Suppressor macrophage treated with lipopolysaccharide for 1 hour (primary cell): ENCODE measurements around the gene SYS1.
A peak's percentile ranks its signal among the peaks of the same experiment; 100 is the strongest.

Experiments used
- DNase-seq, 3 donors: peaks; one replicate each; pipeline ENCODE4 v3.0.0-alpha.2; 2020 to 2022

Gene SYS1

DNA sequence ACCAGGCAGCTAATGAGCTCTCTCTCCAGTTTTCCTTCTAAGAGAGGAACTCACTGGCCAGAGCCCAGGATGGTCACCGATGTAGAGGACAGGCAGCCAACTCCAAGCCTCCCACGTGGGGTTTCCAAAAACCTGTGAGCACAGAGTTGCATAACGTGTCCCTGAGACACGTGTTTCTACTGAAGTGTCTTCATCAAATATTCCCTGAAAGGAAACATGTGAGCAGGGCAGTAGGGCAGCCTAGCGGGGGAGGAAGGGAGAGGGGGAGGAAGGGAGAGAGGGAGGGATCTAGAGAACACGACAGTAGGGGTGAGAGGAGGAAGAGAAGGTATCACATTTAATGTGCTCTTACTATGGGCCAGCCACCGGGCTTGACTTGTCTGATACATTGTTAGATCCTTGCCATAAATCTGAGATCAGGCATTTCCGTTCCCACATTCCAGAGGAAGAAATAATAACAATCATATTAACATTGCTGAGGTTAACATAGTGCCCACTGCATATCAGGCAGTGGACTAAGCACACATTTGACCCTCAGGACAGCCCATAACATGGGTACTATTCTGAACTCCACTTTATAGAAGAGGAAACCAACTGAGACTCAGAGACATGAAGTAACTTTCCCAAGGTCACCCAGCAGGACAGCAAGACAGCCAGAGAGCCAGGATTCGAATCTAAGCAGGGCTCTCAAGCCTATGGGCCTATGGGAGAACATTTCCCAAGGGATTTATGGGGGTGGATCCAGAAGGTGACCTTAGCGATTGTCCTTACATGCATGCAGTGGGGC lies 4.5 kb upstream of the SYS1 start:
- peak; percentile 93 to 96 (median 95) for DNase-seq

DNA sequence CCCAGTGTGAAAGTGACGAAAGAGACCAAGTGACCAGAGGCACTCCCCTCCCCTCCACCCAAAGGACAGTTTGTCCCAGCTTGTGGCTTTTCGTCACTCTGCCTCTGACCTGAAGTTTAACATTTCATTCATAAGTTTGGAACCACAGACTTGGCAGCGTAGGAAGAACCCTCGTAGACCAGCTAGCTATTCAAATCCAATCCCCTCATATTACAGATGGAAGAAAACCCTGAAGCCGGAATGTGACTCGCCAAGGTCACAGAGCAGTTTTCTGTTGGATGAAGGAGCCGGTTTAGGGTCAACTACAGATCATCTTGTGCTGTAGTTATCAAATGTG lies 3.9 kb upstream of the SYS1 start:
- peak in 2 of 3 donors; percentile 39 to 48 for DNase-seq

DNA sequence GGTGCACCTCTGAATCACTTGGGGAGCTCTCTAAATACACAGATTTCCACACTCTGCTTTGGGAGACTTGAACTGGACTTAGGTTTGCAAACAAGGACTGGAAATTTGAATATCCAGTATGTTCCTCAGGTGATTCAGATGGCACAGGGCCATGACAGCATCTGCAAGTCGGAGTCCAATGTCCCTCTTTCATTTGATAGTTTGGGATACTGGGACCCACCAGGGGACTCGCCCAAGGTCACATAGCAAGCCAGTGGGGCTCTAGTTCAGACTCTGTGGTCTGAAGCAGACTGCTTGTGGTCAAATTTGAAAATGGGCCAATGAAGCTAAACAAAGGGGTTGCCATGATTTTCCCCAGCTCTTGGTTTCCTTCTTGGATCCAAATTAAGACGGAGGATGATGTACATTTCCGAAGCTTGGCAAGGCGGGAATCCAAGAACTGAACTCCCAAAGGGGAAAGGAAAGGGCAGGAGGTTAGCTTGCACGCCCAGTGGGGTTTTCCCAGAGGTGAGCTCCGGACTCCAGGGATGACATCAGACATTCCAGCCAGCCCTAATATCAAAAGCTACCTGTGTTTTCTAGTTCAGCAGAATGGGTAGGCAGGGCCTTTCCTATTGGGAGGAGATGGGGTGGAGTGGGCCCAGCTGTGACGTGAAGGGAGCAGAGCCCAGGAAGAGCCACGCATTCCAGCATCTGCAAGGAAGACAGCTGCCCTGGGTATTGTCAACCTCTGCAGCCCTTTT lies 3.4 kb upstream of the SYS1 start:
- no peak for DNase-seq

DNA sequence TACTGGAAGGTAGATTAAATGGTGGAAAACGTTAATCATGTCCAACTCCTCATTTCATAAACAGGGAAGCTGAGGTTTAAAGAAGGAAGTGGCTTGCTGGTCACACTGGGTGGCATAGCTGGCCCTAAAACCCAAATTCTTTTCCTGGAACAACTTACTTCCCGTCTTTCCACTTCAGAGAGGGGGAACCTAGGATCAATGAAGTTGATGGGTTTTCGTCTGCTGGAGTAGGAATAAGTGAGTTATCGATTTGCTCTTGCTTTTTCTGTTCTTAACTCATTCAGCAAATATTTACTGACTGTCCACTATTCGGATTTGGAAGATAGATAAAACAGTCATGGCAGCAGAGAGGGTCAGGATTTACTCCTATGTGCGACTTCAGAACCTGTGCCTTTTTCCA lies 1.2 kb upstream of the SYS1 start:
- peak; percentile 56 to 80 (median 64) for DNase-seq

DNA sequence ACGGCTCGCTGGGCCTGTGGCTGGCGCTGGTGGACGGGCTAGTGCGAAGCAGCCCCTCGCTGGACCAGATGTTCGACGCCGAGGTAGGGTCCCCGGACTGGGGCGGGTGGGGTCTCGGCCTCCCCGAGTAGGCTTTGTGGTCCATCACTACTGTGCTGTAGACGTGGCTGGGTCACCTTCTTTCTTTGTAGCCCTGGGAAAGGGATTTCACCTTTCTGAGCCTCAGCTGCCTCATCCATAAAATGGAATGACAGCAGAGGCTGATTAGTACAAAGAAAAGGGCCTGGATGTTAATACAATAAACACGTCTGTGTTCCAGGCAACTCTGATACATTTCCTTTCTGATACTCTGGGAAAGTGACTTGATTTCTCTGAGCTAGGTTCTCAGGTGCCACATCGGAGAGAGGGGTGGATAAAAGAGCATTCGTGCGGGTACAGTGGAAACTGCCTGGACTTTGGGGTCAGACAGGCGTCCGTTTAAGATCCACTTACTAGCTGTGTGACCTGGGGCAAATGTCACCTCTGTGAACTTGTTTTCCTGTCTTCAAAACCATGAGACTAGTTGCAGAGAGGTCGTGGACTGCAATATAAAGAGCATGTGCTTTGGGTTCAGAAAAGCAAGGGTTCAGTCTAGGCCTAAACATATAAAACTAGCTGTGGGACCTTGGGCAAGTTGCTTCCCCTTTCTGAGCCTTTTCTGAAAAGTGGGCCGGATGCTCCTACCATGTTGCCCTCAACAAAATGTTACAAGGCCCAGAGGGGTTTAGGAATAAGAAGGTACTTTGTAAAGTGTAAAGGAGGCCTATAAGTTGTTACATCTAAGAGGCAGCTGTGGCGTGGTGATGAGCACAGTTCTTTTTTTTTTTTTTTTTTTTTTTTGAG lies 896 bp downstream of the SYS1 start:
- DNase-seq = no peak

DNA sequence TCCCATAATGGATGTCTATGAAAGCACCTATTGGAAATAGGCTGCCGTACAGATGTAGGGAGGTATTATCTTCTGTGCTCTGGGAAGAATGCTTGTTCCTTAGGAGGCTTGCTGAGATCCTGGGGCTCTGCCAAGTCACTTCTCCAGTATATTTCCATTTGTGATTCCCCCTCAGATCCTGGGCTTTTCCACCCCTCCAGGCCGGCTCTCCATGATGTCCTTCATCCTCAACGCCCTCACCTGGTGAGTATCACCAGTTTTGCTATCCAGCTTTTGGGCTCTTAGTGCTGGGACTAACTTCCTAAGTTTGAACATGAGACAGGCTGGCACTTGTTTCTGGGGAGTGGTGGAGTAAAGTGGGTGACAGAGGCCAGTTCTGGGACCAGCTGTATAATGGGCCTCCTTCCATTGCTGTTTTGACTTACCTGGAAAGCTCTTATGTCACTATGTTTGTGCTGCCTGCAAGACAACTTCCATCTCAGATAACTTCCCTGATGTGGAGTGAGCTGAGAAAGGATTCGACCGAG lies 2.6 kb downstream of the SYS1 start:
- DNase-seq = no peak

DNA sequence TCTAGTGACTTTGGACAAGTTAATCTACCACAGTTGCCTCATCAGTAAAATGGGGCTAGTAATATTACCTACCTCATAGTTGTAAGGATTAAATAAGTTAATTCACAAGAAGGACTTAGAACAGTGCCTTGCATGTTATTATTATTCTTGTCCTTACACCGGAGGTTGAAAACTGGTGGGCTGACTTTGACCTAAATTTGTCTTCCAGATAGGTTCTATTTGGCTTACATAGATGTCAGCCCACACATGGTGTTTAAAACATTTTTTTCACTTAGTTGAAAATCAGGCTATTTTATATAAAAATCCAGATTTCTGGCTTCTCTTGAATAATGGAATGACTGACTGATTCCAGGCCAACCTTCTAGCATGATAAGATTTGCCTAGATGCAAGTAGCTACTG lies 3.2 kb downstream of the SYS1 start:
- no peak for DNase-seq

DNA sequence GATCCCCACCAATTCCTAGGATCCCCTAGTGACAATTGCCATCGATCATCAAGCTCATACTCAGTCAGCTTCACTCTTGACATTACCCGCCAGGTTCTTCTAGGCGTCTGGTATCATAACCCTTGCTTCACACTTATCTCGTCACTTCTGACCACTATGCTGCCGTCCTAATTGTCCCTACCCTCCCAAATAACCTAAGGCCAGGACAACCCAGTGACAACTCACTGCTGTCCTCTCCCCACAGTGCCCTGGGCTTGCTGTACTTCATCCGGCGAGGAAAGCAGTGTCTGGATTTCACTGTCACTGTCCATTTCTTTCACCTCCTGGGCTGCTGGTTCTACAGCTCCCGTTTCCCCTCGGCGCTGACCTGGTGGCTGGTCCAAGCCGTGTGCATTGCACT lies 3.7 kb downstream of the SYS1 start:
- DNase-seq = no peak

DNA sequence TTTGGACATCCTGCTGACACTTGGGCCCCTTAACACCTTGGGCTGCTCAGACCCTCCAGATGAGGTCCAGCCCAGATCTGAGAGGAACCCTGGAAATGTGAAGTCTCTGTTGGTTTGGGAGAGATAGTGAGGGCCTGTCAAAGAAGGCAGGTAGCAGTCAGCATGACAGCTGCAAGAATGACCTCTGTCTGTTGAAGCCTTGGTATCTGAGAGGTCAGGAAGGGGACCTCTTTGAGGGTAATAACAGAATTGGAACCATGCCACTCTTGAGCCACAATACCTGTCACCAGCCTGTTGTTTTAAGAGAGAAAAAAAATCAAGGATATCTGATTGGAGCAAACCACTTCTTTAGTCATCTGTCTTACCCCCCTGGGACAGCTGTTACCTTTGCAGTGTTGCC lies 4.2 kb downstream of the SYS1 start:
- DNase-seq = no peak

DNA sequence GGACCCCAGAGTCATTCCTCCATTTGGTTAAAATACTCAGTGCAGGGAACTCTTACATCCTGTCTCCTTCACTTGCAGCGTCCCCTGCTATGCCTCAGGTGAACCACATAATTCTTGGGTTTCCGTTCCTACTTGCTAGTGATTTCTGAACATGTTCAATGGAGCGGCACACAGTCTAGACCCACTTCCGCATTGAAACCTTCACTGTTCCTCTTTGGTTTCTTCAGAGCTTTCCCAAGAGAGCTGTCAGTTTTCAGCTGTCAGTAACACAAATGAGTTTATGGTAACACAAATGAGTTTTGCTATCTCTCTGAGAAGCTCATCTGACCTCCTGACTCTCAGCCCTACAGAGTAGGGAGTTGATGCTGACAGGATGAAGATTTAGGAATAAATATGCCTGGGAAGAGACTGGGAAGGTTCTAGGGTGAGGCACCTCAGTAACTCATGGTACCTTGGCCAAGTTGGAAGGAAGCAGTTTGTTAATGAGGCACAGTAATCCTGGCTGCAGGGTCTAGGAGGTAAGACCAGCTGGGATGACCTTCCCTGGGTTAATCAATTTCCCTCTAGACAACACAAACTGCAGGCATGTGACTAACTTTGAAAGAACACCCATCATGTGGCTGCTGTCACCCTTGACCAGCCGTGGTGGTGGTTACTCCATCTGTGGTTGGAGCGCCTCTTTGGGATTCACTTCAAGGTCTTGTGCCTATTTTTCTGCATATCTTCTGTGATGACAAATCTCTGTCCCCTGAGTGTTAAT lies 5.4 kb downstream of the SYS1 start:
- DNase-seq = peak; percentile 69 to 80 (median 76)

DNA sequence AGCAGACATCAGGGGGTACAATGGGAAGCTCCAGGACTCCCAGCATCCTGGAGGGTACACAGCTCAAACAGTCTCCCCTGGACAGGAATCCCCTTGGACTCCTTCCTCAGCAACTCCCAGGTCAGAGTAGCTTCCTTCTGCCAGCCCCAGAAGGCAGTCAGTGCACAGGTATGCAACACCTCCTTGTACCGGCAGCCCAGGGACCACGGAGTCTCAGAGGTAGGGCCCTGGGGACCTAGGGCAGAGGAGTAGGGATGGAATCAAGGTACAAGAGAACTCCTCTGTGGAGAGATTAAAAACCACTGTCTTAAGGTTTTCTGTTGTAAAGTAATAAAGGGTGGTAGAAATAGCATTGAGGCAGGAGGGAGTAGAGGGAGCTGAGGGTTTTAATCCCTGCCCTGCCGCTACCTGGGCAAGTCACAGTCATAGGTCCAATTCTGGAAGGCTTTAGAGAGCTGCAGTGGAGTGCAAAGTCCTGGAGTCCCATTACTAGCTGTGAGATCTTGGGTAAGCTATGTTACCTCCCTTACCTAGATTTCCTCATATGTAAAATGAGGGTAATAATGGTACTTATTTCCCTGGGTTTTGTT lies 7.7 kb downstream of the SYS1 start:
- no peak for DNase-seq

DNA sequence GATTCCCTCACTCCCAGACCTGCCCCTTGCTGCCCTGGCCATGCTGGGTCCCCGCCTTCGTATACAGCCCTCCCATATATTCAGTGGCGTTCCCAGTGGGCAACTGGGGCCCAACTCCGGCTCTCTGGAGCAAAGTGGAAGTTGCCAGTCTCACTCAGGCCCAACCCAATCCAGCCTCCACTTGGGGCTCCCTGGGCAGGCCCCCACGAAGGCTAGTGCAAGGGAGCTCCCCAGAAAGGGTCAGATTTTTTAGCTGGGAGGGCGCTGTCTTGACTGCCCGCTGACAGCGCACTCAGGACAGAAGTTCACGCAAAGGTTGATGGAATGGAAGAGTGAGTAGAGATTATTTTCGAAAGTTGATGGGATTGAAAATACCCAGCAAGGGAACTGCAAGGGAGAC lies 9.3 kb downstream of the SYS1 start:
- DNase-seq = no peak

DNA sequence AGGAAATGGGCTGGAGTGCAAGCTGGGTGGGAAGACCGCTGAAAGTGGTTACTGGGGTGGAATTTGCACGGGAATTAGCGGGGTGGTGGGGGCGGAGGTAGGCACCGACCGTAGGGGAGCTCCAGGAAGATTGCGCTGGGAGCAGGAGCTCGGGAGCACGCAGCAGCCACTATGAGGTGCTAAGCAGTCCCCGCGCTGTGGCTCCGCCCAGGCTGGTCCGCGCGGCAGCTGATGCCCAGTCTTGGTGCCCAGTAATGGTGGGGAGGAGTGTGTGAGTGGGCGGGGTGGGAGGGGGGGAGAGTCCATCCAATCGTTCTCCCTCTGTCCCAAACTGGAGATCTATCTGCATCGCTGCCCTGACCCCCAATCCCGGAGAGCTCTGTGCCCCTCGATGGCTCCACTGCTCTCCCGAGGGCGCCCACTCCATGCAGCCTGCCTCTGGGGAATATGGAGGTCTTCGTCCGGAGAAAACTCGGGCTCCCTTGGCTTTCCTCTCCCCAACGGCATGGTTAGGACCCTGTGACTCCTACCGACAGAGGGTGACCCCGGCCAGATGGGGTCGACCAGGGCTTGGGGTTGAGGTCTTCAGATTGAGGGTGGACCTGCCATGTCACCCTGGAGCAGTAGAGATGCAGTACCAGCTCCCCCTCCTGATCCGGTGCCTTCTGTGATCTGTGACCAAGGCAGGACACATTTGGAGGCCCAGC lies 9.8 kb downstream of the SYS1 start:
- DNase-seq = no peak

DNA sequence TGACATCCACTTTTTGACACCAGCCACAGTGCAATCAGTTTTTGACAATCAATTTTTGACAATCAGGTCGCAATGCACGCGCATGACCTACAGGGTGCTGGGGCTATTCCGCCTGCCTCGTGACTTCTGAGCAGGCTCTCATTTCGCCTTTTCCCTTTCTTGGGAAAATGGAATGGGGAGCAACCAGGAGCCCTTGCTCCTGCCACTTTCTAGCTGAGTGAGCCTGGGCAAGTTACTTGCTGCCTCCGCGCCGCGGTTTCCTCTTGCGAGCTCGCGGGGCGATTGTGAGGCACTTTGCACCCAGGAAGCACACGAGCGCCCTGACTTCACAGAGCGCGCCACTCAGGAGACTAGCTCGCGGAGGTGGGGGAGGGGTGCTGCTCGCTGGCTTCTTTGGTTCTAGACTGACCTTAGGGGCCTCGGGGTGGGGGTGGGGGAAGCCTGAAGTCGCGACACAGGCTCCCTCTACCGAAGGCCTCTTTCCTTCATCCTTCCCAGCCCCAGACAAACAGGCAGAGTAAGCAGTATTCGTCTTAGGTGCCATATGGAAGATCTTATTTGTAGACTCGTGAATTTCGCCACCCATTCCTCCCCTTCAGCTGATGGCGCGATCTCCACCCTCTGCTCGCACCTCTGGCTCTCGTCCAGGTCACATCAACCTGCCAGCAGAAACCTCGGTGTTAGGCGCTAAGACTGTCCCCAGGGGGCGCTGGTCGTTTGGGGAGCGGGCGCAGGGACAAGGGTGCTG lies 10.6 kb downstream of the SYS1 start:
- peak; percentile 80 to 92 (median 85) for DNase-seq

DNA sequence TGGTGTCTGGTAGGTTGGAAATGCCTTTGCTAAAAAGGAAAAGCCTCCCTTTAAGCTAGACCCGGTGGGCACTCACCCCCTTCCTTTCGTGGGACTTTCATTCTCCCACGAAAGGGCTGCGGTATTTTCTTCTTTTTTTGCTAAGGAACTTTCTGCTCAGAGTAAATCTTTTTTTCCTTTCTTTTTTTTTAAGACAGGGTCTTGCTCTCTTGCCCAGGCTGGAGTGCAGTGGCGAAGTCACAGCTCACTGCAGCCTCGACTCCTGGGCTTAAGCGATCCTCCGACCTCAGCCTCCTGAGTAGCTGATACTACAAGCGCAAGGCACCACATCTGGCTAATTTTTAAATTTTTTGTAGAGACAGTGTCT lies 11.1 kb downstream of the SYS1 start:
- DNase-seq = no peak

DNA sequence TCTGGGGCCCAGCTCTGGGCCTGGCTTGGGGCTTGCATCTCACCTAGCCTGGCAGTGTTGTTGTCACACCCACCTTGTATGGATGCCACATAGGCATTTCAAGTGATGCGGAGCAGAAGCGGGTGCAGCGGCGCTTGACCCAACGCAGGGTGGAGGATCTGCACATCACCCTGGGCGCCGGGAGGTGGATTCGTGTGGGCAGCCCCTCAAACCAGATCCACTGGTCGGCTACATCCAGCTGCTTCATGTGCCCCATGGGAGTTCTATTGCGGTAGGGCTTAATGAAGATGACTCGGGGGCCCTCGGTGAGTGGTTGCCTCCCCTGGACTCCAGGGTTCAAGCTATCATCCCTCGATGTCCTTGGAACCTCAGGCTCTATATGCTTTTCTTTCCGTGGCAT lies 12.0 kb downstream of the SYS1 start:
- DNase-seq = no peak

DNA sequence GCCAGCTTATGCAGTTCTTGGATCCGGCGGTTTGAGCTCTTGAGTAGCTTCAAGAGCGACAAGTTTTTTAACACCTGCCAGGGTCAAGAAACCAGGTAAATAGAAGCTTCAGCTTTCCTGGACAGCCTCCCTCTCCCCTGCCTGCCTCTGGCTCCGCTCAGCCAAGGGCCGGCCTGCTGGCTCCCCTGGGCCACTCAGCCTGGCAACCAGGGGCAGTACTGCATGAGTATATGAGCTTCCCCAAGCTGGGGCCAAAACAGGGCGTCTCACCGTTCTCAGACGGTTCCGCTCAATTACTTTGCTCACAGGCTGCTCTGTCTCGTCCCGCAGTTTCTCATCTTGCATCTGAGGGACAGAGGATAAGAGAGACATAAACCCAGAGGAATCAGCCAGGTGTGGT lies 14.3 kb downstream of the SYS1 start:
- no peak for DNase-seq

DNA sequence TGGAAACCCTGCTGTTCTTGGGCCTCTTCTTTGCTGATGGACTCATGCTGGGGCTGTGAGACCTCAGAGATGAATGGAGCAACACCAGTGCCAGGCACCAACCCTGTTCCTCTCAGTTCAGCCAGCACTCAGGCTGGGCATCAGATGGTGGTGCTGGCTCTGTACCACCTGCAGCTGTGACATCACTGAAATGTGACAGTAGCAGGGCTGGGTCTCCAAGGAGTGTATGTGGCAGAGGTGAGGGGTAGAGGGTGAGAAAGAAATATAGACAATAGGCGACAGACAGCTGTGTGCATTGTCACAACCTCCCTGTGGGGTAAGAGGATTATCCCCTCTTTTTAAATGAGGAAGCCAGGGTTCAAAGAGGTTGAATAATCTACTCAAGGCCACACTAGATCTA lies 15.2 kb downstream of the SYS1 start, which contains the start of gene TP53TG5:
TP53TG5 (minus strand) TSS at position 135 of the 400 bp plus-strand sequence; CDS start at position 46, 89 bp downstream.
- DNase-seq = no peak

DNA sequence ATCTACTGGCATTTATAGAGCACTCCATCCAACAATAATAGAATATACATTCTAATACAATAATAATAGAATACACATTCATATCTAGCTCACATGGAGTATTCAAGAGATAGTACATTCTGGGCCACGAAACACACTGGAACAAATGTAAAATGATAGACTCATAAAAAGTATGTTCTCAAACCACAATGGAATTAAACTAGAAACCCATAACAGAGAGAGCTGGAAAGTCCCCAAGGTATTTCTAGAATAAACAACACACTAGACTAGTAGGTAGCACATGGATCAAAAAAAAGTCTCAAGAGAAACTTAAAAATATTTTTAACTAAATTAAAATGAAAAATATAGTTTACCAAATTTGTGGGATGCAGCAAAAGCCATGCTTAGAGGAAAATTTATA lies 24.3 kb downstream of the SYS1 start:
- no peak for DNase-seq

DNA sequence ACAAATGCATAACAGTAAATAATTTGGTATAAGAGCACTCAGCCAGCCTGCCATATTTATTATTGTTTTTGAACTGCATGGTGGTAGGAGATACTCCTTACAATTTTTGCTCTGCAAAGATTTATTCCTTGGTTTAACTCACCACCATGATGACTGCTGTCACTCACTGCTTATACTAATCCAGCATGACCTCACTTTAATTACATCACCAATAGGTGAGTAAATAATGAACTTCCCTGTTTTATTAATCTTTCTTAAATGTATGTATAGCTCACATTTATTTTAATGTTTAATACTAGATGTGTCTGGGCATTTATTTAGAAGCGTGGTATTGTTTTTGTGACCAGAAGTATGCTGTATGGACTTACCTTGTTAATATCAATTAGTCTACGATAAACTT lies 28.0 kb downstream of the SYS1 start:
- DNase-seq = peak in 2 of 3 donors; percentile 26 to 29

DNA sequence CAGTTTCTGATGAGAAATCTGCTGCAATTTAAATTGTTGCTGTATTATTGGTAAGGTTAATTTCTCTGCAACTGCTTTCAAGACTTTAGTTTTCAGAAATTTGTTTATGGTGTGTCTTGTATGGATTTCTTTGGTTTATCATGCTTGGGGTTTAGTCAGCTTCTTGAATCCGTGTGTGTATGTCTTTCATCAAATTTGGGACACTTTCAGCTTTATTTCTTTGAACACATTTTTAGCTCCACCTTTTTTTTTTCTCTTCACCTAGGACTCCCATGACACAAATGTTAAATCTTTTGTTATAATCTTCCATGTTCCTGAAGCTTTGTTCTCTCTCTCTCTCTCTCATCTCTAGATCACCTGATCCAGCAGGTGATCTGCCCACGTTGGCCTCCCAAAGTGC lies 28.6 kb downstream of the SYS1 start:
- no peak for DNase-seq
